Esophagus squamous epithelium (tissue), 4 donors: Measurements from ENCODE around the gene USB1.

ENCODE experiments used
- CTCF ChIP-seq, 6 experiments: fragments of 450-650 bp in 4 of 6; fragments of 200-600 bp in 2 of 6; sonication (generic) in 2 of 6; IDR thresholded peaks; one replicate each; pipeline ENCODE4 v1.5.1; 2016 to 2019; ENCODE audit warnings: antibody characterized with exemption in 6 of 6, mild to moderate bottlenecking in 4 of 6, moderate library complexity in 4 of 6
- POLR2A ChIP-seq, 4 donors: fragments of 450-650 bp; IDR thresholded peaks; one replicate each; pipeline ENCODE4 v1.6.1; 2017; ENCODE audit warnings: antibody characterized with exemption in 4 of 4, mild to moderate bottlenecking in 4 of 4, moderate library complexity in 3 of 4

DNA sequence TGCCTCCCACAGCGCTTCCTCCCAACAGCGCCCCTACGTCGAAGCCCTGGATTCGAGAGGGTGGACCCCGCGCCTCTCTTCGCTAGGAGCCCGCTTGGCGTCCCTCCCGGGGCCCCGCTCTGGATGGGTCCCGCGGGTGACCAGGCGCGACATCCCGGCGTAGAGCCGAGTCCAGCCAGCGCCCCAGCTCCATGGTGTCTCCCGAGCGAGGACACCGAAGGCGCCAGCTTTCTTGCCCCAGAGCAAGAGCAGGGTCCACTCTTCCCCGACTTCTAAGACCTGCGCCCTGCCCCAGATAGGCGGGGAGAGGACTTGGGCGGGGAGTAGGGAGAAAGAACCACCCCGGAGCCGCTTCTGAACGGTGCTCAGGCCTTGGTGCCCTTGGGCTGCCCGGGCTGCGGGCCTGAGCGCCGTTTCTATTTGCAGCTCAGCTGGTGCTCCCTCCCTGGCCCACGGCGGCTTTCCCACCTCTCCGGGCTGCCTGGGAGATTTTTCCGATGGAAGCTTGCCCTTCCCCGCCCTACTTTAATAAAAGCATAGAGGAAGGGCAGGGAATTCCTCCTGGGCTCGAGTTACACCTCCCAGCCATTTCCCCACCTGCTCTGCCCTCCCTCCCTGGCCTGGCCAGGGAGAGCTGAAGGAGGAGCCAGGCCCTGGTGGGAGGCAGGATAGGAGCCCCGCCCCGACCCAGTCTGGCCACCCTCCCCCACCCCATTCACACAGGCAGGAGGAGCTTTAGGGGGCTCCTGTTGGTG lies 26.1 kb downstream of the USB1 start:
- TF ChIP-seq CTCF (IDR thresholded peaks at IDR 0.05) = no peak
- TF ChIP-seq POLR2A (IDR thresholded peaks at IDR 0.05) = no peak
